Esophagus squamous epithelium (tissue), 5 donors: ENCODE measurements around the gene GLI2. TPM values are rescaled to one million over a fixed set of nuclear protein-coding genes. Genes with fewer than 3 reads are reported as not detected.

Experiments used
- DNase-seq: peaks from one replicate; lab custom pipeline; 2025; lab: John Stamatoyannopoulos, UW
- H3K27ac ChIP-seq, 4 donors: fragments of 200-600 bp; sonication (generic); one replicate each; pipeline ENCODE4 v1.5.1; 2016 to 2019; ENCODE audit warnings: mild to moderate bottlenecking in 1 of 4
- H3K27me3 ChIP-seq, 4 donors: fragments of 200-600 bp; sonication (generic); 1 replicate in 3 of 4; 2 replicates in 1 of 4; pipeline versions ENCODE4 v1.5.1 to v1.6.0; 2017 to 2021; ENCODE audit warnings: antibody characterized with exemption in 1 of 4
- H3K36me3 ChIP-seq, 3 donors: fragments of 200-600 bp; sonication (generic); one replicate each; pipeline ENCODE4 v1.5.1; 2016 to 2019
- H3K4me1 ChIP-seq, 3 donors: fragments of 200-600 bp; sonication (generic); one replicate each; pipeline ENCODE4 v1.5.1; 2017 to 2019
- H3K4me3 ChIP-seq, 4 donors: fragments of 200-600 bp; sonication (generic); 1 replicate in 3 of 4; 2 replicates in 1 of 4; pipeline ENCODE4 v1.5.1; 2016 to 2019; ENCODE audit warnings: mild to moderate bottlenecking in 2 of 4, moderate library complexity in 1 of 4
- H3K9me3 ChIP-seq, 3 donors: fragments of 200-600 bp; sonication (generic); one replicate each; pipeline ENCODE4 v1.5.1; 2016 to 2019
- CTCF ChIP-seq, 6 experiments: fragments of 450-650 bp in 4 of 6; fragments of 200-600 bp in 2 of 6; sonication (generic) in 2 of 6; IDR thresholded peaks; one replicate each; pipeline ENCODE4 v1.5.1; 2016 to 2019; ENCODE audit warnings: antibody characterized with exemption in 6 of 6, mild to moderate bottlenecking in 4 of 6, moderate library complexity in 4 of 6
- POLR2A ChIP-seq, 4 donors: fragments of 450-650 bp; IDR thresholded peaks; one replicate each; pipeline ENCODE4 v1.6.1; 2017; ENCODE audit warnings: antibody characterized with exemption in 4 of 4, mild to moderate bottlenecking in 4 of 4, moderate library complexity in 3 of 4
- WGBS, 2 donors: methylation state at CpG; one replicate each; pipeline ENCODE4 v1.1.5; 2018; 5-methylcytosine and 5-hydroxymethylcytosine counted together
- intact Hi-C: fragments of 100-400 bp; cut with DNase I; formaldehyde crosslinking; loops from one replicate; pipeline ENCODE4 v1.15.0; 2022
- total RNA-seq, 4 donors: library from RNA; depleted of rRNA; stranded (reverse); fragments of >200 nt; gene quantifications; one replicate each; pipeline ENCODE4 v1.1.0, GENCODE V29; 2016
- donor health status: DM: yes; HTN: yes; CAD: no.

The GLI2 gene
- total RNA-seq, 4 donors from 2014 or later, result 1.1 to 2.7 (median 1.9) TPM

DNA sequence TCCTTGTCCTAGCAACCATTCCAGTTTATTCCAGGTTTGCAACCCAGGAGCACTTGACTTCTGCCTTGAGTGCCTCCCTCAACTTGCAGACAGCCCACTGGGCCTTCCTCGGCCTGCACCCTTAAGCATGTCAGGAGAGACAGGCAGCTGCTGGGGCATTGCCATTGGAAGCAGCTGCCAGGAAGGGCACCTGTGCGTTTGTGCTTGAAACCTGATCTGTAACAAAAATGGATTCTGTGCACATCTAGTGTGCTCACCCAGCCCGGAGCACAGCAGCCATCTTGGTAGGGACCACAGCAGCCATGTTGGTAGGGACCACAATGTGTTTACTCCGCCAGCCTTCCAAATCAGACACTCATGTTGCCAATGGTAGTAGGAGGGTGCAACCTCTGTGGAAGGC lies 44.3 kb upstream of the GLI2 start:
- H3K27me3 ChIP-seq, result peaks cover 0 to 83% (median 0%) of the 10 kb centered on the region in 4 donors
- no peak for DNase-seq

GRCh38 chr2:120692691-120693090 lies 43.0 kb upstream of the GLI2 start:
- peaks cover 0 to 9% (median 3%) of the 10 kb centered on the region in 3 donors for H3K4me1 ChIP-seq
- H3K4me3 ChIP-seq, result no peak overlapping the region
- intact Hi-C loops, result no loop called here
- no peaks in the 10 kb centered on the region for H3K36me3 ChIP-seq
- DNase-seq, result no peak
- H3K27ac ChIP-seq, result no peak overlapping the region
- 71 to 75% methylated on average over 5 to 6 of the region's 6 CpGs for WGBS, 2 donors
- H3K27me3 ChIP-seq, result peaks cover 0 to 90% (median 0%) of the 10 kb centered on the region in 4 donors
- TF ChIP-seq POLR2A (IDR thresholded peaks at IDR 0.05), result no peak
- no peak for TF ChIP-seq CTCF (IDR thresholded peaks at IDR 0.05)
- H3K9me3 ChIP-seq, result no peaks in the 10 kb centered on the region

More for the DNA sequence above, 44.3 kb upstream of the GLI2 start:
- Histone ChIP-seq H3K4me3 (no peak overlapping the region), H3K4me1 (peaks cover 0 to 9% (median 3%) of the 10 kb centered on the region in 3 donors), H3K27ac (no peak overlapping the region), H3K9me3 (no peaks in the 10 kb centered on the region), H3K36me3 (no peaks in the 10 kb centered on the region)
- 100% methylated on average over 1 of the region's 4 CpGs; no CpG with 5 or more reads in 1 of the 2 donors for WGBS, 2 donors
- intact Hi-C loops, result no loop called here
- no peak for TF ChIP-seq POLR2A (IDR thresholded peaks at IDR 0.05)
- no peak for TF ChIP-seq CTCF (IDR thresholded peaks at IDR 0.05)

GRCh38 chr2:120693121-120693520 lies 42.5 kb upstream of the GLI2 start:
- Histone ChIP-seq H3K27me3 (peaks cover 0 to 89% (median 0%) of the 10 kb centered on the region in 4 donors), H3K9me3 (no peaks in the 10 kb centered on the region), H3K4me3 (no peak overlapping the region), H3K36me3 (no peaks in the 10 kb centered on the region), H3K27ac (no peak overlapping the region), H3K4me1 (peaks cover 0 to 9% (median 3%) of the 10 kb centered on the region in 3 donors)
- 62 to 78% methylated on average over 2 of the region's 2 CpGs for WGBS, 2 donors
- TF ChIP-seq CTCF (IDR thresholded peaks at IDR 0.05), result no peak
- no peak for TF ChIP-seq POLR2A (IDR thresholded peaks at IDR 0.05)
- intact Hi-C loops, result no loop called here
- DNase-seq, result no peak

GRCh38 chr2:120694034-120694433 lies 41.6 kb upstream of the GLI2 start:
- TF ChIP-seq CTCF (IDR thresholded peaks at IDR 0.05) (no peak), POLR2A (IDR thresholded peaks at IDR 0.05) (no peak)
- H3K27me3 ChIP-seq, result peaks cover 0 to 86% (median 0%) of the 10 kb centered on the region in 4 donors
- H3K4me3 ChIP-seq, result no peak overlapping the region
- peaks cover 0 to 9% (median 3%) of the 10 kb centered on the region in 3 donors for H3K4me1 ChIP-seq
- no peak for DNase-seq
- 68 to 89% methylated on average over 4 of the region's 4 CpGs for WGBS, 2 donors
- H3K9me3 ChIP-seq, result no peaks in the 10 kb centered on the region
- no peak overlapping the region for H3K27ac ChIP-seq
- intact Hi-C loops, result no loop called here
- no peaks in the 10 kb centered on the region for H3K36me3 ChIP-seq

DNA sequence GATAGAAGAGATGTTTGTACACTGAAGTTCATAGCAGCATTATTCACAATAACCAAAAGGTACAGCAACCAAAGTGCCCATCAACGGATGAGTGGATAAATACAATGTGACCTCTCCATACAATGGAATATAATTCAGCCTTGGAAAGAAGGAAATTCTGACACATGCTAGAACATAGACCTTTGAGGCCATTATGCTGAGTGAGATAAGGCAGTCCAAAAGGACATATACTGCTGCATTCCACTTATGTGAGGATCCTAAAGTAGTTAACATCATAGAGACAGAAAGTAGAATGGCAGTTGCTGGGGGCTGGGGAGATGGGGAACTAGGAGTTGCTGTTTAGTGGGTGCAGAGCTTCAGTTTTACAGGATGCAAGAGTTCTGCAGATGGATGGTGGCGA lies 38.2 kb upstream of the GLI2 start:
- DNase-seq, result no peak
- Histone ChIP-seq H3K4me3 (no peak overlapping the region), H3K27me3 (peaks cover 0 to 79% (median 0%) of the 10 kb centered on the region in 4 donors), H3K4me1 (peaks cover 0 to 9% (median 3%) of the 10 kb centered on the region in 3 donors), H3K36me3 (no peaks in the 10 kb centered on the region), H3K9me3 (no peaks in the 10 kb centered on the region), H3K27ac (no peak overlapping the region)
- 79 to 88% methylated on average over 2 of the region's 2 CpGs for WGBS, 2 donors
- intact Hi-C loops, result loop anchor here (5.0 kb wide), 1 partner anchor 375 kb away; no protein-coding TSS in a partner anchor
- no peak for TF ChIP-seq CTCF (IDR thresholded peaks at IDR 0.05)
- no peak for TF ChIP-seq POLR2A (IDR thresholded peaks at IDR 0.05)
